ENCODE data around the gene SH3YL1. TPM values are rescaled to one million over a fixed set of nuclear protein-coding genes. Genes with fewer than 3 reads are reported as not detected.
"Not testable (repeated sequence)": the region's sequence is repeated elsewhere in the genome, so short reads cannot be mapped to it uniquely, and the experiment has no call there.

SH3YL1 gene
- total RNA-seq, 1 donor from 2014 or later = 20.1 TPM

DNA sequence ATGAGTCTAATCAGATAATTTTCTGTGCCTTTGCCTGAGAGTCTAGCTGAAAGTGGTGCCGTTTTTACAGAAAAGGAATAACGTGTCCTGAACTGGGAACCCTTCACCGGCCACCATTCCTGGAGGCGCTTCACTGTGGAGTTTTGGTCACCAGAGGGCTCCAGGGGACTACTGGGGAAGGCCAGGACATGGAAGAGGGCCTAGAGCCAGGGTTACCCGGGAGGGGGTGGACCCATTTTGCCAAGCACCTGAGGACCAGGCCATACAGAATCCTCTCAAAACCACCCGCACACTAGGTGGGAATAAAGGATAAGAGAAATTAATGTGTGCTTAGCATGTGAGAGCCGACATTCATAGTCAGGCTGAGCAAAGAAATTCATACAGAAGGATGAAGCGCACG, 91.7 kb downstream of the SH3YL1 start:
- H3K36me3 Mint-ChIP-seq (ENCODE audit: low read depth); intact Hi-C loops (cut with micrococcal nuclease); H3K27ac Mint-ChIP-seq; DNase-seq (ENCODE audit: low spot score); H3K9me3 Mint-ChIP-seq; H3K4me3 Mint-ChIP-seq: not testable (repeated sequence)
- peaks cover 20% of the 10 kb centered on the region for H3K27me3 Mint-ChIP-seq (ENCODE audit: insufficient read depth)
- peaks cover 22% of the 10 kb centered on the region for H3K4me1 Mint-ChIP-seq (ENCODE audit: low read depth)

DNA sequence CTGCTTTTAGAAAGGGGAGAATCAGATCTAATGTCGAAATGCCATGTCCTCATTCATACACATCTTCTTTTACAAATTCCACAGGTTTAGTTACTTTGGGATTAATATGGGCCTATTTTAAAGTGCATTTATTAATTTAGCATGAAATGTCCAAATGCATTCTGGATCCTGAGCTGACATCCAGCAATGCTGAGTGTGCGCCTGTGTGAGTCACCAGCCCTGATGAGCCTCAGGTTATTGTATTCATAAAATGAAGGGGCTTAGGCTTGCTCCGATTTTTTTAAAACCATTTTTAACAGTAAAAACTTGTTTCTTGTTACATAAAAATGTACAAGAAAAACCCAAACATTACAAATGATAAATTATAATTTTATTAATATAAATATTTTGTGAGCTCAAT, 94.1 kb downstream of the SH3YL1 start:
- DNase-seq (ENCODE audit: low spot score) = no peak
- peaks cover 11% of the 10 kb centered on the region for H3K27me3 Mint-ChIP-seq (ENCODE audit: insufficient read depth)
- no peaks in the 10 kb centered on the region for H3K4me1 Mint-ChIP-seq (ENCODE audit: low read depth)
- no peaks in the 10 kb centered on the region for H3K36me3 Mint-ChIP-seq (ENCODE audit: low read depth)
- intact Hi-C loops (cut with micrococcal nuclease) = no loop called here
- no peaks in the 10 kb centered on the region for H3K9me3 Mint-ChIP-seq
- H3K4me3 Mint-ChIP-seq = no peak overlapping the region
- H3K27ac Mint-ChIP-seq = no peak overlapping the region

Other genes starting within 250 kb of the SH3YL1 start
- 0.78 and 1.2 TPM in 2 replicates for gene FAM110C, start 217.5 kb downstream of the SH3YL1 start, total RNA-seq
- 124 and 133 TPM in 2 replicates for gene ACP1, start 915 bp upstream of the SH3YL1 start, total RNA-seq
- gene ALKAL2, start 24.1 kb upstream of the SH3YL1 start, total RNA-seq = 0.18 TPM in 1 of 2 replicates, not detected in the other